Motor neuron (in vitro differentiated cells): ENCODE data around the gene USP31. TPM values are rescaled to one million over a fixed set of nuclear protein-coding genes. Genes with fewer than 3 reads are reported as not detected.
"Not testable (repeated sequence)": the region's sequence is repeated elsewhere in the genome, so short reads cannot be mapped to it uniquely, and the experiment has no call there.

Source experiments
- ATAC-seq, 8 experiments: fragments of 200-7000 bp; cut with Tn5 transposase; replicated peaks in 6 of 8; 2 replicates each; pipeline ENCODE4 v1.8.0; 2021; ENCODE audit warnings: mild to moderate bottlenecking in 8 of 8, moderate library complexity in 8 of 8
- H3K27ac ChIP-seq, 2 donors: fragments of 250-450 bp; sonication (Bioruptor Pico); 2 replicates each; pipeline ENCODE4 v1.9.0; 2021; ENCODE audit warnings: antibody characterized with exemption in 2 of 2, mild to moderate bottlenecking in 2 of 2, moderate library complexity in 1 of 2
- H3K4me1 ChIP-seq, 2 donors: fragments of 250-450 bp; sonication (Bioruptor Pico); replicated peaks in 1 of 2; 2 replicates each; pipeline ENCODE4 v1.6.1; 2021; ENCODE audit warnings: antibody characterized with exemption in 2 of 2, mild to moderate bottlenecking in 2 of 2, moderate library complexity in 1 of 2
- H3K4me3 ChIP-seq, 5 donors: fragments of 250-450 bp; sonication (Bioruptor Pico); 2 replicates each; pipeline ENCODE4 v1.9.0; 2021; ENCODE audit warnings: antibody characterized with exemption in 5 of 5, mild to moderate bottlenecking in 5 of 5, moderate library complexity in 4 of 5
- WGBS, 10 experiments: fragments of 450-650 bp; shearing (Covaris generic); methylation state at CpG; one replicate each; pipeline ENCODE4 v1.0.0; 2022; 5-methylcytosine and 5-hydroxymethylcytosine counted together
- in situ Hi-C, 9 experiments: fragments of 400-800 bp; cut with MboI; loops; one replicate each; pipeline ENCODE4 v1.15.0; 2021; ENCODE audit warnings: low sequenced_read_pairs in 9 of 9, low pct_unique_long_range_greater_than_20kb in 2 of 9; ENCODE audit not compliant: unreplicated experiment in 9 of 9
- total RNA-seq, 8 experiments: library from RNA; unstranded; fragments of 300-600 nt; gene quantifications; 2 replicates each; pipeline versions ENCODE4 v1.2.3 to v1.2.4, GENCODE V29; 2022

Gene USP31
- total RNA-seq, 8 experiments from 2014 or later, result 4.9 to 11.8 (median 9.5) TPM

DNA sequence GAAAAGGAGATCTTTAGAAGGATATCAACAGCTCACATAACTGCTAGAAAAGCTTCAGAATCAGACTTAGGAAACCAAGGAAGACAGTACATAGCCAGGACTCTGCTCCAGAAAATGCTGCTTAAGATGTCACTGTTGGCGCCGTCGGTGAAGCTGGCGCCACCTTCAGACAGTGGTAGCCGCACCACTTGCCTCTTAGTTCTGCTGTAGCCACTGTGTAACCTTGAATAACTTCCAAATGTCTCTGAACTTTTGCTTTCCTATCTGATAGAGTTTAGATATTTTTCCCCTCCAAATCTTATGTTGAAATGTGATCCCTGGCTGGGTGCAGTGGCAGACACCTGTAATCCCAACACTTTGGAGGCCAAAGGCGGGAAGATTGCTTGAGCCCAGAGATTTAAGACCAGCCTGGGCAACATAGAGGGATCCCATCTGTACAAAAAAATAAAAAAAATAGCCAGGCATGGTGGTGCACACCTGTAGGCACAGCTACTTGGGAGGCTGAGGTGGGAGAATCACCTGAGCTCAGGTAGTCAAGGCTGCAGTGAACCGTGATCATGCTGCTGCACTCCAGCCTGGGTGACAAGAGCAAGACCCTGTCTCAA lies 6.3 kb upstream of the USP31 start:
- Histone ChIP-seq H3K27ac (no peak overlapping the region), H3K4me3 (no peak overlapping the region), H3K4me1 (no peaks in the 10 kb centered on the region)
- 20 to 90% (median 40%) methylated on average over 1 to 5 of the region's 7 CpGs; no CpG with 5 or more reads in 5 of the 10 experiments for WGBS, 10 experiments
- ATAC-seq, result peak in 2 of 8 experiments; percentile 25 to 47
- in situ Hi-C loops, result no loop called here

GRCh38 chr16:23152386-23153178 lies 3.3 kb upstream of the USP31 start:
- no peak overlapping the region for H3K27ac ChIP-seq
- peaks cover 2 to 6% of the 10 kb centered on the region in 2 donors for H3K4me1 ChIP-seq
- ATAC-seq, result no peak
- in situ Hi-C loops, result no loop called here
- H3K4me3 ChIP-seq, result no peak overlapping the region
- 62 to 90% (median 79%) methylated on average over 2 to 12 of the region's 12 CpGs; no CpG with 5 or more reads in 1 of the 10 experiments for WGBS, 10 experiments

GRCh38 chr16:23149993-23150364 lies 727 bp upstream of the USP31 start:
- peak overlapping the region; percentile 72 to 97 (median 81) for H3K4me3 ChIP-seq
- peaks cover 7 to 16% of the 10 kb centered on the region in 2 donors for H3K4me1 ChIP-seq
- ATAC-seq, result no peak
- in situ Hi-C loops, result no loop called here
- no peak overlapping the region for H3K27ac ChIP-seq
- WGBS, 10 experiments, result 0 to 100% (median 73%) methylated on average over 2 to 4 of the region's 4 CpGs; no CpG with 5 or more reads in 1 of the 10 experiments

DNA sequence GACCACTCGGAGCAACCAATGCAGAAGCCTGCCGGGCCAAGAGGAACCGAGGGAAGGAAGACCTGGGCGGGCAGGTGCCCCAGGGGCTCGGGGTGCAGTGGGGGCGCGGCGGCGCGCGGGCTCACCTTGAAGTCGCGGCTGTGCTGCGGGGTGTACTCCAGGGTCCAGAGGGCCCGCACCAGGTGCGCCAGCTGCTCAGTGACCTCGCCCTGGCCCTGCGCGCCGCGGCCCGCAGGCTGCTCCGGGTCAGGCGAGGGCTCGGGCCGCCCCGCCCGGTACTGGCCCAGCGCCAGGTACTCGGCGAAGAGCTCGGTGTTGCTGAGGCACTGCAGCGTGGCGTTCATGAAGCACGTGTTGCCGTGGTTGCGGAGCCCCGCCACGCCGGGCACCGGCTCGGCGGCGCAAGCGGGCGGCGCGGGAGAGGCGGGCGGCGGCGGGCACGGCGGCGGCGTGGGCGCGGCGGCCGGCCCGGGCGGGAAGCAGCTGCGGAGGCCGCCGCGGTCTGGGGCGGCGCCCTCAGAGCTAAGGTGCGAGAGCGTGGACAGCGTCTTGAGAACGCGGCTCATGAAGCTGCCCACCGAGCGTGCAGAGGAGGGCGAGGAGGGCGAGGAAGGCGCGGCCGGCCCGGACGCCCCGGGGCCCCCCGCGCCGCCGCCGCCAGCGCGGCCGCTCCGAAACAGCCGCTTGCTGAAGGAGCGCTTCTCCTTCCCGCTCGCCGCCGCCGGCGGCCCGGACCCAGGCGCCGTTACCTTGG lies 562 bp downstream of the USP31 start:
- H3K27ac ChIP-seq, result peak overlapping the region; percentile 60 to 68
- H3K4me3 ChIP-seq, result peak overlapping the region; percentile 72 to 97 (median 81)
- in situ Hi-C loops, result no loop called here
- WGBS, 10 experiments, result 0 to 10% methylated on average over 2 to 4 of the region's 103 CpGs; no CpG with 5 or more reads in 8 of the 10 experiments
- H3K4me1 ChIP-seq, result peaks cover 7 to 17% of the 10 kb centered on the region in 2 donors
- ATAC-seq, result peak; percentile 9 to 55 (median 30)

GRCh38 chr16:23148166-23148512 lies 1.1 kb downstream of the USP31 start:
- no peak for ATAC-seq
- Histone ChIP-seq H3K27ac (no peak overlapping the region), H3K4me3 (peak overlapping the region; percentile 72 to 97 (median 81)), H3K4me1 (peaks cover 8 to 22% of the 10 kb centered on the region in 2 donors)
- WGBS, 10 experiments, result 19 to 93% (median 60%) methylated on average over 2 to 6 of the region's 7 CpGs; no CpG with 5 or more reads in 1 of the 10 experiments
- in situ Hi-C loops, result no loop called here

- peak overlapping the region in 2 of 5 donors; percentile 74 to 89 for H3K4me3 ChIP-seq
- in situ Hi-C loops, result no loop called here
- H3K27ac ChIP-seq, result no peak overlapping the region
- peaks cover 12 to 24% of the 10 kb centered on the region in 2 donors for H3K4me1 ChIP-seq
- WGBS, 10 experiments, result 40 to 100% (median 83%) methylated on average over 1 to 3 of the region's 4 CpGs
- no peak for ATAC-seq
These were observed 1.6 kb downstream of the USP31 start for GRCh38 chr16:23147666-23148065.

DNA sequence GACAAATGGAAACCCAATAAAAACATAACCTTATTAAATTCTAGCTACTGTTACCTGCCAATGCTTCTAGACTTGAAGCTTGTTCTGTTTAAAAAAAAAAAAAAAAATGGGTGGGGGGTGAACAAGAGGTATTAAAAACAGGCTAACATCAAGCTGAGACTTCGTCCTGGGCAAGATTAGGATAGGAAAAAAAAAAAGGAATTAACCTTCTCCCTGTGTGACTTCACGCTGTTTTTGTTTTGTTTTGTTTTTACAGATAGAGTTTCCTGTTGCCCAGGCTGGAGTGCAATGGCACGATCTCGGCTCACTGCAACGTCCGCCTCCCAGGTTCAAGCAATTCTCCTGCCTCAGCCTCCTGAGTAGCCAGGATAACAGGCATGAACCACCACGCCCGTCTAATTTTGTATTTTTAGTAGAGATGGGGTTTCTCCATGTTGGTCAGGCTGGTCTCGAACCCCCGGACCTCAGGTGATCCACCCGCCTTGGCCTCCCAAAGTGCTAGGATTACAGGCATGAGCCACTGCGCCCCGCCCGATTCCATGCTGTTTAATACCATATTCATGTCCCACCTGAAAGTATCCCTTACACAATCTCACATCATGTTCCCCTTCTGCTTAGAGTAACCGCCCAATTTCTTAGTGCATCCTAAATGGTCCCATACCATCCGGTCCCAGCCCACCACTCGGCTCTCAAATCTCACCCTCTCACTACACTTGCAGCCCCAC lies 2.2 kb downstream of the USP31 start:
- Histone ChIP-seq H3K4me1 (peaks cover 12 to 27% of the 10 kb centered on the region in 2 donors), H3K4me3 (no peak overlapping the region), H3K27ac (no peak overlapping the region)
- in situ Hi-C loops, result no loop called here
- ATAC-seq, result no peak
- 79 to 100% (median 85%) methylated on average over 2 to 13 of the region's 17 CpGs; no CpG with 5 or more reads in 1 of the 10 experiments for whole genome bisulfite sequencing, 10 experiments

- peaks cover 12 to 27% of the 10 kb centered on the region in 2 donors for H3K4me1 ChIP-seq
These were observed 3.6 kb downstream of the USP31 start for GRCh38 chr16:23145608-23146007.

DNA sequence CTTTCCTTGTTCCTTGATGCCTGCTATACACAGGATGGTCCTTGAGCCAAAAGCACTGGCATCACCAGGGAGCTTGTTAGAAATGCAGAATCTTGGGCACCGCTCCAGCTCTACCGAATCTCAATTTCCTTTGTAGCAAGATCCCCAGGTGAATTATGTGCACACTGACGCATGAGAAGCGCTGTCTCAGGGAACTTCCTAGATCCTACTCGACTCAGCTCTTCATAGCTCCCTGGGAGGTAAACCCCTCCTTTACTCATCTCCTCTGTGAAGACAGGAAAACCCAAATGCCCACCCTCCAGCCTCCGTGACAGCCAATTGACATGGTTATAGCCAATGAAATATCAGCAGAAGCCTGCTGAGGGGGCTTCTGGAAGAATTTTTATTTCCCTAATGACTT lies 4.1 kb downstream of the USP31 start:
- no peak overlapping the region for H3K4me3 ChIP-seq
- no peak for ATAC-seq
- peaks cover 12 to 27% of the 10 kb centered on the region in 2 donors for H3K4me1 ChIP-seq
- 50 to 100% (median 57%) methylated on average over 2 to 3 of the region's 6 CpGs; no CpG with 5 or more reads in 5 of the 10 experiments for WGBS, 10 experiments
- no peak overlapping the region for H3K27ac ChIP-seq
- in situ Hi-C loops, result no loop called here

More at GRCh38 chr16:23145608-23146007, 3.6 kb downstream of the USP31 start:
- in situ Hi-C loops, result no loop called here
- no peak overlapping the region for H3K4me3 ChIP-seq
- WGBS, 10 experiments, result 0 to 100% (median 53%) methylated on average over 1 to 3 of the region's 3 CpGs; no CpG with 5 or more reads in 3 of the 10 experiments
- no peak overlapping the region for H3K27ac ChIP-seq
- ATAC-seq, result no peak

- H3K4me3 ChIP-seq, ATAC-seq, H3K27ac ChIP-seq, in situ Hi-C loops: not testable (repeated sequence)
- WGBS, 10 experiments, result 90 to 100% (median 93%) methylated on average over 2 to 8 of the region's 9 CpGs; no CpG with 5 or more reads in 4 of the 10 experiments
- H3K4me1 ChIP-seq, result peaks cover 12 to 27% of the 10 kb centered on the region in 2 donors
These were observed 4.9 kb downstream of the USP31 start for GRCh38 chr16:23144393-23144792.

DNA sequence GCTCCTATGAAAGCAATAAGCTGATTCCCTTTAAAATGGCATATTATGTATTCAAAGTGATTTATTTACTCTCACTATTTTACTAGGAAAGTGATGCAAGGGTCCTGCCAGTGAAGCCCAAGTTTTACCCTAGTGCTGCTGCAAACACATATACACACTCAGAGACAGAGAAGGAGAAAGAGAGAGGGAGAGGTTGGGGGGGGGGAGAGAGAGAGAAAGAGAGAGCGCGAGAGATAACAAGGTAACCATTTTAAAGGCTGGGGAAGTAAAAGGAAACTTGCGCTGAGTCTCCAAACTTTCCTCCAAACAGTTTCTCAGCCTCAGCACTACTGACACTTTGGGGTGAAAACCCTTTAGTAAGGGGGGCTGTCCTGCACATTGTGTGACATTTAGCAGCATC lies 5.9 kb downstream of the USP31 start:
- WGBS, 10 experiments, result 68 to 96% (median 86%) methylated on average over 2 to 3 of the region's 3 CpGs; no CpG with 5 or more reads in 6 of the 10 experiments
- in situ Hi-C loops, result no loop called here
- Histone ChIP-seq H3K4me3 (no peak overlapping the region), H3K27ac (no peak overlapping the region), H3K4me1 (peaks cover 12 to 27% of the 10 kb centered on the region in 2 donors)
- no peak for ATAC-seq

- Histone ChIP-seq H3K4me1 (peaks cover 7 to 17% of the 10 kb centered on the region in 2 donors), H3K4me3 (no peak overlapping the region), H3K27ac (no peak overlapping the region)
- WGBS, 10 experiments, result 67 to 93% (median 81%) methylated on average over 1 to 7 of the region's 7 CpGs
- in situ Hi-C loops, result no loop called here
- no peak for ATAC-seq
These were observed 7.1 kb downstream of the USP31 start for GRCh38 chr16:23141959-23142740.
